ENCODE measurements around the gene ADIPOR2. TPM values are rescaled to one million over a fixed set of nuclear protein-coding genes. Genes with fewer than 3 reads are reported as not detected.
A peak's percentile ranks its signal among the peaks of the same experiment; 100 is the strongest.

The ADIPOR2 gene
- total RNA-seq, 1 donor from 2014 or later = 43.0 TPM

DNA sequence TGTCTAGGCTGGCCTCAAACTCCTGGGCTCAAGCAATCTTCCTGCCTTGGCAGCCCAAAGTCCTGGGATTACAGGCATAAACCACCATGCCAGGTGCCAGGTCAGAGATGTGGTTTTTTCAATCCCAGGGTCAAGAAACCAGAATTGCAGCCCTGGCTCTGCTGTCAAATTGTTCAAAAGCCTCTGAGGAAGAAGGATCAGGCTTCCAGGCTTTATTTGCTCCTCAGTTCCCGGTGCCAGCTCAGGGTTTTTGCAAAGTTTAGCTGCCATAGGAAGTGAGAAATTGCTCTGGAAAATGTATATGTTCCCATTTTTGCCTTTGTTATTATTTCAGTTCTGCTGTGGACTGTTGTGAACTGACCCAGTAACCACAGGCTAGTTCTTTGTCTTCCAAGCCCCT is 33.2 kb upstream of the ADIPOR2 start:
- H3K27ac Mint-ChIP-seq = no peak overlapping the region
- H3K36me3 Mint-ChIP-seq (ENCODE audit: low read depth) = no peaks in the 10 kb centered on the region
- DNase-seq (no peak), ATAC-seq (ENCODE audit: low read depth) (no peak)
- no peaks in the 10 kb centered on the region for H3K9me3 Mint-ChIP-seq
- H3K4me1 Mint-ChIP-seq = peaks cover 12% of the 10 kb centered on the region
- TF ChIP-seq, protein P1, sequence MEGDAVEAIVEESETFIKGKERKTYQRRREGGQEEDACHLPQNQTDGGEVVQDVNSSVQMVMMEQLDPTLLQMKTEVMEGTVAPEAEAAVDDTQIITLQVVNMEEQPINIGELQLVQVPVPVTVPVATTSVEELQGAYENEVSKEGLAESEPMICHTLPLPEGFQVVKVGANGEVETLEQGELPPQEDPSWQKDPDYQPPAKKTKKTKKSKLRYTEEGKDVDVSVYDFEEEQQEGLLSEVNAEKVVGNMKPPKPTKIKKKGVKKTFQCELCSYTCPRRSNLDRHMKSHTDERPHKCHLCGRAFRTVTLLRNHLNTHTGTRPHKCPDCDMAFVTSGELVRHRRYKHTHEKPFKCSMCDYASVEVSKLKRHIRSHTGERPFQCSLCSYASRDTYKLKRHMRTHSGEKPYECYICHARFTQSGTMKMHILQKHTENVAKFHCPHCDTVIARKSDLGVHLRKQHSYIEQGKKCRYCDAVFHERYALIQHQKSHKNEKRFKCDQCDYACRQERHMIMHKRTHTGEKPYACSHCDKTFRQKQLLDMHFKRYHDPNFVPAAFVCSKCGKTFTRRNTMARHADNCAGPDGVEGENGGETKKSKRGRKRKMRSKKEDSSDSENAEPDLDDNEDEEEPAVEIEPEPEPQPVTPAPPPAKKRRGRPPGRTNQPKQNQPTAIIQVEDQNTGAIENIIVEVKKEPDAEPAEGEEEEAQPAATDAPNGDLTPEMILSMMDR (IDR thresholded peaks at IDR 0.05) = no peak
- POLR2A ChIA-PET = interaction anchor here (0.7 to 0.9 kb wide), 2 partner anchors 10 to 138 kb away, joined by 3 to 4 read pairs; no protein-coding TSS in a partner anchor
- intact Hi-C loops (cut with micrococcal nuclease) = no loop called here
- CTCF ChIA-PET = interaction anchor here (0.6 to 11.5 kb wide), 4 partner anchors 25 to 282 kb away, joined by 3 to 257 read pairs (median 3); no protein-coding TSS in a partner anchor
- no peak overlapping the region for H3K4me3 Mint-ChIP-seq
- peaks cover 1% of the 10 kb centered on the region for H3K27me3 Mint-ChIP-seq

DNA sequence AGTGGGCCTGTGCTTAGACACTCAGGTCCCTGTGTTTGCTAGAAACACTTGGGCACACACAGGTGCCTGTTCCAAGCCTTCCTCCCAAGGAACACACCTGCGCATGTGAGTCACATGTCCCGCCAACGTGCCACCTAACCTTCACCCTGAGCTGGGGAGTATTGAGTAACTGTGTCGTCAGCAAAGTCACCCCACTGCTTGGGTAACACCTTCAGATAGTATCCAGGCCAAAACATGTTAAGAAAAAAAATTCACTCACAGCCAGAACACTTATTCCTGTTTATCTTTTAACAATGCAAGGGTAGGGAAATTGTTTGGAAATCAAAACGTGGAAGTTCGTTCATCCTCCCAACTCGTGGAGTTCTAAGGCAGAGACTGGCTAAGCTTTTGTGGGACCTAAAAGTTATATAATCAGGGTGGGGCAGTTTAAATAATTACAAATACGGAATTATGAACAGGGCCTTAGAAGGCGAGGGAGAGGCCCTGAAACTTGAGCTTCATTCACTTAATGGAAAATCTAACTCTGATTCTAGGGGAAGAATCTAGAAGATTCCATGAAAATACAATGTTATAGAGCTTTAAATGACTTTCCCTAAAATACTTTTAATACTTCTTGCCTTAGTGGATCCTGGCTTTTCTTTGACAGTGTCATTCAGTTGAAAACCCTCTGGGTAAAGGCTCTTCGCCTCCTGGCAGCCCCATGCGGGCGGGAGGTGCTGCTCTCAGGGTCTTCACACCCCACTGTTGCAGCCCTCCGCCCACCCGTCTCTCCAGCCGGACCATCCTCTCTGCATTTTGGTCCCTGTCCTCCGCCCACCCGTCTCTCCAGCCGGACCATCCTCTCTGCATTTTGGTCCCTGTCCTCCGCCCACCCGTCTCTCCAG is 30.3 kb upstream of the ADIPOR2 start:
- TF ChIP-seq, protein P1 (IDR thresholded peaks at IDR 0.05) = no peak
- Mint-ChIP-seq H3K4me3 (peak overlapping the region; percentile 5), H3K27me3 (no peaks in the 10 kb centered on the region), H3K36me3 (ENCODE audit: low read depth) (no peaks in the 10 kb centered on the region), H3K27ac (peak overlapping the region; percentile 53), H3K4me1 (peaks cover 16% of the 10 kb centered on the region), H3K9me3 (no peaks in the 10 kb centered on the region)
- DNase-seq (no peak), ATAC-seq (ENCODE audit: low read depth) (no peak)
- ChIA-PET CTCF (interaction anchor here (1.5 to 3.6 kb wide), 2 partner anchors 30 to 131 kb away, joined by 6 to 25 read pairs; partner anchors contain the start of gene ADIPOR2), POLR2A (interaction anchor here (0.6 to 2.9 kb wide), 2 partner anchors 30 to 406 kb away, joined by 3 to 29 read pairs; partner anchors contain the start of gene ADIPOR2)
- intact Hi-C loops (cut with micrococcal nuclease) = loop anchor here (1.0 kb wide), 2 partner anchors 31 to 344 kb away; partner anchors contain the start of genes ADIPOR2 and DCP1B

DNA sequence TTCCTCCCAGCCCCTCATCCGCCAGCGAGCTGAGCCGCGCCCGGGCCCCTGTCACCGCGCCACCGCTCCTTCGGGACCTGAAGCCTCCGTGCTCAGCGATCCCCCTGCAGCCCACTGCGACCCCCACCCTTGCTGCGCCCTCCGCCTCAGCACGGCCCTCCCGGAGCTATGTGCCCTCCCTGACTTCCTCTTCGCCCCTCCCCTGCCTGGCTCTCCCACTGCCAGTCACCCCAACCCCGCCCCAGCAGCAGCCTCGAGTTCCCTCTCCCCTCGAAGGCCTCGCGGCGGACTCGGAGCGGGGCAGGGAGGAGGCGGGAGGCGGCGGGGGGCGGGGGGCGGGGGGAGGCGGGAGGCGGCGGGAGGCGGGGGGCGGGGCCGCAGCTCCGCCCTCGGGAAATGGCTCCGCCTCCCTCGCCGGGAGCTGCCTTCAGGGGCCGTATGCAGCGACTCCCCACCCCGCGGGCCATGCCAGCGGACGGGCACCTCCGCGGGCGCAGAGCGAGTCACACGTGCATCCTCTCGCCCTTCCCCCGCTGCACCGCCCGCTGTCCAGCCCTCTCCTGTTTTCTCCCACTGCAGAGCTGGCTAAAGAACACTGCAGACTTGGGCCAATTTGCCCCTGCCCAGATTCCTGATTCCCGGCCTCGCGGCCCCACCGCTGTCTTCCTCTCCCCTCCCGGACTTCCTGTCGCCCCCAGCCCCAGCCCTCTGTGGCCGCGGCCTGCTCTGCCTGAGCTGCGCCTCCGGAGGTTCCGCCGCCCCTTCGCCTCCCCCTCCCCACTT is 29.1 kb upstream of the ADIPOR2 start:
- no peaks in the 10 kb centered on the region for H3K9me3 Mint-ChIP-seq
- peak; percentile 75 for DNase-seq
- no peaks in the 10 kb centered on the region for H3K27me3 Mint-ChIP-seq
- peaks cover 18% of the 10 kb centered on the region for H3K4me1 Mint-ChIP-seq
- H3K27ac Mint-ChIP-seq = peak overlapping the region; percentile 84
- peak; percentile 93 for ATAC-seq (ENCODE audit: low read depth)
- CTCF ChIA-PET = interaction anchor here (0.9 to 3.6 kb wide), 4 partner anchors 8 to 278 kb away, joined by 3 to 25 read pairs (median 6); no protein-coding TSS in a partner anchor
- no peaks in the 10 kb centered on the region for H3K36me3 Mint-ChIP-seq (ENCODE audit: low read depth)
- POLR2A ChIA-PET = interaction anchor here (0.7 to 2.9 kb wide), 7 partner anchors 9 to 343 kb away, joined by 3 to 29 read pairs (median 4); partner anchors contain the start of genes ADIPOR2 and DCP1B
- TF ChIP-seq, protein P1 (IDR thresholded peaks at IDR 0.05) = no peak
- intact Hi-C loops (cut with micrococcal nuclease) = loop anchor here (1.0 kb wide), 2 partner anchors 30 to 343 kb away; partner anchors contain the start of genes ADIPOR2 and DCP1B
- peak overlapping the region; percentile 84 for H3K4me3 Mint-ChIP-seq

DNA sequence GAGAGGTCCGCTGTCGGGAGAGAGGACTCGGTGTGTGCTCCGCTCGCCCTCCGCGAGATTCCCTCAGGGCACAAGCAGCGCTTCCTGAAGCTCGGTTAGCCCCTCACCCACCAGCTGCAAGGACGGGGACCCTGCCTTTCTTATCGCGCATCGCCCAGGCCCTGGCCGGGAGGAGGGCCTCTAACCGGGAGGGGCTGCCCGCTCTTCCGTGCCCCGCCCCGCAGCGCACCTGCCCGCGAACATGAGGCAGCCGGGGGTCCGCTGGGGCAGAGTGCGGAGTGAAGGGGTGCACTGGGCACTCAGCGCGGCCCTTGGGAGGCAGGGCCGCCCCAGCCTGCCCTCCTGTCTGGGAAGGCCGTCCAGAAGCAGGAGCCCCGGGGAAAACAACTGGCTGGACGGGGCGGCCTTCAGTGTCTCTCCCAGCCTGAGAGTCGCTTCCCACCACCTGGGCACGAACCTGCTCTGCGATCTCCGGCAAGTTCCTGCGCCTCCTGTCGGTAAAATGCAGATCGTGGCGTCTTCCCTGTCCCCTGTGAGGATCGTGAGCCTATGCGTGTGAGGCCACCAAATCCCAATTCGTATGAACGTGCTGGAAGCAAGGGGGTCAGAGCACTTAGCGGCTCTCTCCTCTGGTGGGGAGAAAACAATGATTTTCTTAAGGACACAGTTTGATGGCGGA is 28.0 kb upstream of the ADIPOR2 start:
- Mint-ChIP-seq H3K27me3 (no peaks in the 10 kb centered on the region), H3K9me3 (no peaks in the 10 kb centered on the region), H3K27ac (peak overlapping the region; percentile 61), H3K36me3 (ENCODE audit: low read depth) (no peaks in the 10 kb centered on the region), H3K4me1 (peaks cover 23% of the 10 kb centered on the region), H3K4me3 (peak overlapping the region; percentile 59)
- TF ChIP-seq, protein P1 (IDR thresholded peaks at IDR 0.05) = no peak
- ChIA-PET CTCF (no interaction called here), POLR2A (interaction anchor here (1.7 to 2.9 kb wide), 2 partner anchors 28 to 80 kb away, joined by 4 to 29 read pairs; partner anchors contain the start of gene ADIPOR2)
- intact Hi-C loops (cut with micrococcal nuclease) = no loop called here
- DNase-seq (no peak), ATAC-seq (ENCODE audit: low read depth) (no peak)

All from activated B cell treated with CpG ODN at 0.5 μM for 24 hours (primary cell).